ENCODE data around the gene PEX16. TPM values are rescaled to one million over a fixed set of nuclear protein-coding genes. Genes with fewer than 3 reads are reported as not detected.

The PEX16 gene
- total RNA-seq, 3 donors from 2014 or later (not counting 1 experiment from before 2014, with no cell fraction given), result 61.3 to 75.8 (median 67.6) TPM

DNA sequence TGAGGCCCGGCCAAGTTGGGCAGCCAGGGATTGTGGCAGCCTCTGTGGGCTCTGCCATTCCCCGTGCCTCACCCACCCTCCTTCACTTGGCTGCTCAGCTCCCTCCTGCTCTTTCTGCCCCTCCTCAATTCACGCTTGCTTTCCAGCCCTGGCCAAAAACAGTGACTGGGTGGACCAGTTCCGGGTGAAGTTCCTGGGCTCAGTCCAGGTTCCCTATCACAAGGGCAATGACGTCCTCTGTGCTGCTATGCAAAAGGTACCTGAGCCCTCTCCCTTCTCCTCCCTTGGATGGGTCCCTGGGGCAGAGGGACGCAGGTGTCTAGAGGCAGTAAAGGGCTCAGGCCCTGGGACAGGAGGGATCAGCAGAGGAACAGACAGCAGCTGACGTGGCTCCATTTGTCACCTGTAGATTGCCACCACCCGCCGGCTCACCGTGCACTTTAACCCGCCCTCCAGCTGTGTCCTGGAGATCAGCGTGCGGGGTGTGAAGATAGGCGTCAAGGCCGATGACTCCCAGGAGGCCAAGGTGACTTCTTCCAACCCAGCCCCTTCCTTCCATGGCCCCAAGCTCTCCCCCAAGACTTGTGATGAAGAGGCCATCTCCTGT, 13.3 kb downstream of the PEX16 start:
- no peak overlapping the region for H3K27ac ChIP-seq (ENCODE audit: low read length)
- peaks cover 7% of the 10 kb centered on the region for H3K27me3 ChIP-seq (ENCODE audit: control insufficient read depth, insufficient read depth, low read length)
- intact Hi-C loops (cut with micrococcal nuclease), result no loop called here
- H3K36me3 ChIP-seq (ENCODE audit: control insufficient read depth, insufficient read depth, low read length), result peaks cover 3% of the 10 kb centered on the region
- H3K4me1 ChIP-seq (ENCODE audit: control insufficient read depth, insufficient read depth, low read length), result peaks cover 27% of the 10 kb centered on the region
- no peak overlapping the region for H3K4me3 ChIP-seq (ENCODE audit: low read length)
- H3K36me3 Mint-ChIP-seq, result no peaks in the 10 kb centered on the region
- no peak for DNase-seq
- no peaks in the 10 kb centered on the region for H3K9me3 ChIP-seq (ENCODE audit: control insufficient read depth, insufficient read depth, low read length)
- ATAC-seq, result no peak
- no peak overlapping the region for H3K4me3 Mint-ChIP-seq
- H3K27me3 Mint-ChIP-seq (ENCODE audit: low read depth in 2 of 2), result peaks cover 0 to 8% of the 10 kb centered on the region in 2 donors
- TF ChIP-seq CTCF (IDR thresholded peaks at IDR 0.05), result no peak
- H3K27ac Mint-ChIP-seq, result peak overlapping the region in 1 of 2 donors; percentile 18
- peaks cover 5 to 26% of the 10 kb centered on the region in 2 donors for H3K4me1 Mint-ChIP-seq
- WGBS (ENCODE audit: insufficient coverage), result 91% methylated on average over 15 of the region's 15 CpGs
- H3K9me3 Mint-ChIP-seq, result no peaks in the 10 kb centered on the region

- Mint-ChIP-seq H3K36me3 (no peaks in the 10 kb centered on the region), H3K4me3 (no peak overlapping the region), H3K27me3 (ENCODE audit: low read depth in 2 of 2) (peaks cover 0 to 18% of the 10 kb centered on the region in 2 donors), H3K4me1 (peaks cover 5 to 24% of the 10 kb centered on the region in 2 donors), H3K27ac (no peak overlapping the region), H3K9me3 (no peaks in the 10 kb centered on the region)
- Histone ChIP-seq H3K9me3 (ENCODE audit: control insufficient read depth, insufficient read depth, low read length) (no peaks in the 10 kb centered on the region), H3K4me1 (ENCODE audit: control insufficient read depth, insufficient read depth, low read length) (peaks cover 35% of the 10 kb centered on the region), H3K36me3 (ENCODE audit: control insufficient read depth, insufficient read depth, low read length) (no peaks in the 10 kb centered on the region), H3K27me3 (ENCODE audit: control insufficient read depth, insufficient read depth, low read length) (peaks cover 20% of the 10 kb centered on the region), H3K4me3 (ENCODE audit: low read length) (no peak overlapping the region), H3K27ac (ENCODE audit: low read length) (no peak overlapping the region)
- no peak for TF ChIP-seq CTCF (IDR thresholded peaks at IDR 0.05)
- DNase-seq, result no peak
- intact Hi-C loops (cut with micrococcal nuclease), result no loop called here
- WGBS (ENCODE audit: insufficient coverage), result 93% methylated on average over 56 of the region's 56 CpGs
- ATAC-seq, result no peak
Measured at GRCh38 chr11:45902452-45903380, 15.0 kb downstream of the PEX16 start.

DNA sequence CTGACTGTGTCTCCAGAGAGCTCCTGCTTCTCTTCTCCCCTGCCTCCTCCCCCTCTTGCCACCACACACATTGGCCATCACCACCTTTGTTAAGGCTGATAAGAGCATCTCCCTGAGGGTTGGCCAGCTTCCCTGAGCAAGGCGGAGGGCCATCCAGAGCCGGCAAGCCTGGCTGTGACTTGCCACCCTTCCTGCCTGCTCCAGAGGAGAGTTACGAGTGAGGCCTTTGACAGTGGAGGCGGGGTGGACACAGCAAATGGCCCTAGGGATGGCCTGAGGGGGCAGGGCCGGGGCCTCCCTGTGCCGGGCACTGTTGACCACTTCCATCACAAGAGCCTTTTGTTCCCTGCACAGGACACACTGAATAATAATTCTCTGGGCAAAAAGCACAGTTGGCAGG, 16.1 kb downstream of the PEX16 start:
- Mint-ChIP-seq H3K4me1 (peaks cover 5 to 23% of the 10 kb centered on the region in 2 donors), H3K9me3 (no peaks in the 10 kb centered on the region), H3K4me3 (no peak overlapping the region), H3K36me3 (no peaks in the 10 kb centered on the region), H3K27me3 (ENCODE audit: low read depth in 2 of 2) (peaks cover 0 to 23% of the 10 kb centered on the region in 2 donors), H3K27ac (peak overlapping the region in 1 of 2 donors; percentile 85)
- Histone ChIP-seq H3K9me3 (ENCODE audit: control insufficient read depth, insufficient read depth, low read length) (no peaks in the 10 kb centered on the region), H3K27me3 (ENCODE audit: control insufficient read depth, insufficient read depth, low read length) (peaks cover 22% of the 10 kb centered on the region), H3K27ac (ENCODE audit: low read length) (no peak overlapping the region), H3K4me1 (ENCODE audit: control insufficient read depth, insufficient read depth, low read length) (peaks cover 31% of the 10 kb centered on the region), H3K36me3 (ENCODE audit: control insufficient read depth, insufficient read depth, low read length) (no peaks in the 10 kb centered on the region), H3K4me3 (ENCODE audit: low read length) (no peak overlapping the region)
- 91% methylated on average over 6 of the region's 6 CpGs for WGBS (ENCODE audit: insufficient coverage)
- intact Hi-C loops (cut with micrococcal nuclease), result no loop called here
- DNase-seq, result no peak
- no peak for TF ChIP-seq CTCF (IDR thresholded peaks at IDR 0.05)
- ATAC-seq, result no peak
